HG02938 (cell line): ENCODE results near the gene DPM3.

Experiments
- ATAC-seq: cut with Tn5 transposase; IDR thresholded peaks from one replicate; pipeline ENCODE4 v1.9.1; 2021; ENCODE audit warnings: mild to moderate bottlenecking, moderate library complexity; ENCODE audit not compliant: unreplicated experiment

The DPM3 gene

GRCh38 chr1:155103325-155103724 is 37.0 kb downstream of the DPM3 start:
- ATAC-seq, result no peak

- no peak for ATAC-seq
Observed at GRCh38 chr1:155099331-155099730, 41.0 kb downstream of the DPM3 start.

GRCh38 chr1:155094622-155094948 is 45.7 kb downstream of the DPM3 start:
- no peak for ATAC-seq

- no peak for ATAC-seq
Observed at GRCh38 chr1:155093911-155094621, 46.3 kb downstream of the DPM3 start.

GRCh38 chr1:155092641-155093040 is 47.7 kb downstream of the DPM3 start:
- ATAC-seq, result no peak

GRCh38 chr1:155092131-155092530 is 48.2 kb downstream of the DPM3 start:
- ATAC-seq, result no peak

- ATAC-seq, result no peak
Observed at GRCh38 chr1:155091071-155092051, 49.0 kb downstream of the DPM3 start.
